Hindlimb muscle (tissue), 1 donor: ENCODE data around the gene GPC4. TPM values are rescaled to one million over a fixed set of nuclear protein-coding genes. Genes with fewer than 3 reads are reported as not detected.
A peak's percentile ranks its signal among the peaks of the same experiment; 100 is the strongest.
"Not testable (repeated sequence)": the region's sequence is repeated elsewhere in the genome, so short reads cannot be mapped to it uniquely, and the experiment has no call there.

Experiments
- DNase-seq: peaks from one replicate; pipeline ENCODE4 v3.0.0-alpha.2; 2013
- polyA plus RNA-seq: library from polyadenylated mRNA; unstranded; fragments of 120-200 nt; gene quantifications from one replicate; pipeline ENCODE4 v1.2.1, GENCODE V29; 2013; ENCODE audit not compliant: insufficient read length

The GPC4 gene
- polyA plus RNA-seq, 1 donor: 98.8 TPM

GRCh38 chrX:133302775-133303445 is 112.4 kb downstream of the GPC4 start:
- no peak for DNase-seq

- DNase-seq: peak; percentile 26
Observed at GRCh38 chrX:133300591-133300990, 114.7 kb downstream of the GPC4 start.

- DNase-seq: no peak
Observed at GRCh38 chrX:133297284-133297683, 118.0 kb downstream of the GPC4 start.

GRCh38 chrX:133294126-133294525 is 121.2 kb downstream of the GPC4 start:
- no peak for DNase-seq

- no peak for DNase-seq
Observed at GRCh38 chrX:133290076-133290475, 125.2 kb downstream of the GPC4 start.

- no peak for DNase-seq
Observed at GRCh38 chrX:133287860-133288259, 127.4 kb downstream of the GPC4 start.

GRCh38 chrX:133285341-133285740 is 129.9 kb downstream of the GPC4 start:
- no peak for DNase-seq

- DNase-seq: not testable (repeated sequence)
Observed at GRCh38 chrX:133279112-133279730, 136.1 kb downstream of the GPC4 start.

- no peak for DNase-seq
Observed at GRCh38 chrX:133273180-133273579, 142.1 kb downstream of the GPC4 start.

GRCh38 chrX:133269168-133269567 is 146.1 kb downstream of the GPC4 start:
- no peak for DNase-seq

GRCh38 chrX:133267621-133268020 is 147.7 kb downstream of the GPC4 start:
- no peak for DNase-seq

GRCh38 chrX:133265331-133265730 is 150.0 kb downstream of the GPC4 start:
- no peak for DNase-seq

GRCh38 chrX:133258481-133258880 is 156.8 kb downstream of the GPC4 start:
- no peak for DNase-seq

GRCh38 chrX:133254666-133255065 is 160.6 kb downstream of the GPC4 start:
- DNase-seq: no peak

- DNase-seq: no peak
Observed at GRCh38 chrX:133251204-133251603, 164.1 kb downstream of the GPC4 start.

GRCh38 chrX:133250184-133251100 is 164.8 kb downstream of the GPC4 start:
- DNase-seq: no peak

Other genes with a start within 250 kb of the GPC4 start
- not detected for gene TFDP3, start 197.1 kb downstream of the GPC4 start, polyA plus RNA-seq